ENCODE results near the gene ARHGEF11.
"Not testable (repeated sequence)": the region's sequence is repeated elsewhere in the genome, so short reads cannot be mapped to it uniquely, and the experiment has no call there.

ARHGEF11 gene

DNA sequence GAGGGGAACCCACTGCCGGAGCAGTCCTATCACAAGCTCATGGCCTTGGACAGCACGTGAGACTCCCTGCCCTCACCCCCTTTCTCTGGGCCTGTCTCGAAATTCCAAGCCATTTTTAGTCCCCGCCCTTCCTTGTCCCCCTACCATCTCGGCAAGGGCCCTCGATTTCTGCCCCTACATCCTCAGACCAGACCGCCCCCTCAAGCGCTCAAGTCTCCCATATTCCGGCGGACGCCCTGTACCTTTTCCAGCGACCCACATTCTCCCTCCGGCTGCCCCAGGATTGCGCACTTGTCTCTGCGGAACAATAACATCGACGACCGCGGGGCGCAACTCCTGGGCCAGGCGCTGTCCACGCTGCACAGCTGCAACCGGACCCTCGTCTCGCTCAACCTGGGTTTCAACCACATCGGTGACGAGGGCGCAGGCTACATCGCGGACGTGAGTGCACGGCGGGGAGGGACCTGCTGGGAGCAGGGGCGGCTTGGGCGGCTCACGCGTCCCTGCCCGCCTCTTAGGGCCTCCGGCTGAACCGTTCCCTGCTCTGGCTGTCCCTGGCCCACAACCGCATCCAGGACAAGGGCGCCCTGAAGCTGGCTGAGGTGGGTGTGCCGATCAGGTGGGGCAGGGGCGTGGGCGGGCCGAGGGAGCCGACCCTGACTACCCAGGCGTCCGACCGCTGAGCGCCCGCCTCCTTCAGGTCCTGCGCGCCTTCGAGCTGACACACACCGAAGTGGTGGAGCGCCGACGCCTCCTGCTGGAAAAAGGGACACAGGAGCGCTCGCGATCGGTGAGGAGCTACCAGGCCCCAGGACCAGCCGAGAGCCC, 118.1 kb downstream of the ARHGEF11 start:
- DNase-seq = peak; percentile 77

DNA sequence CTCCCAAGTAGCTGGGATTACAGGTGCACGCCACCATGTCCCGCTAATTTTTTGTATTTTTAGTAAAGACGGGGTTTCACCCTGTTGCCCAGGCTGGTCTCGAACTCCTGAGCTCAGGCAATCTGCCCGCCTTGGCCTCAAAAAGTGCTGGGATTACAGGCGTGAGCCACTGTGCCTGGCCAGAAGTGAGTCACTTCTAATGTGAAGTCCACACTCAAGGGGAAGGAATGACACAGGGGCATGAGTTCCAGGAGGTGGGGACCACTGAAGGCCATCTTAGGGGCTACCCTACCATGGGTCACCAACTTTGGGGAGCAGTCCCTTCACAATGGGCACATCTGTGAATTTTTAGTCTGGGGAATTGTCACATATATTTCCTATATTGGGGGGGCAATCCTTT, 118.8 kb downstream of the ARHGEF11 start:
- not testable (repeated sequence) for DNase-seq

- DNase-seq = peak; percentile 81
Observed at GRCh38 chr1:156926175-156926574, 119.4 kb downstream of the ARHGEF11 start.

- no peak for DNase-seq
Observed at GRCh38 chr1:156925154-156926010, 120.2 kb downstream of the ARHGEF11 start.

DNA sequence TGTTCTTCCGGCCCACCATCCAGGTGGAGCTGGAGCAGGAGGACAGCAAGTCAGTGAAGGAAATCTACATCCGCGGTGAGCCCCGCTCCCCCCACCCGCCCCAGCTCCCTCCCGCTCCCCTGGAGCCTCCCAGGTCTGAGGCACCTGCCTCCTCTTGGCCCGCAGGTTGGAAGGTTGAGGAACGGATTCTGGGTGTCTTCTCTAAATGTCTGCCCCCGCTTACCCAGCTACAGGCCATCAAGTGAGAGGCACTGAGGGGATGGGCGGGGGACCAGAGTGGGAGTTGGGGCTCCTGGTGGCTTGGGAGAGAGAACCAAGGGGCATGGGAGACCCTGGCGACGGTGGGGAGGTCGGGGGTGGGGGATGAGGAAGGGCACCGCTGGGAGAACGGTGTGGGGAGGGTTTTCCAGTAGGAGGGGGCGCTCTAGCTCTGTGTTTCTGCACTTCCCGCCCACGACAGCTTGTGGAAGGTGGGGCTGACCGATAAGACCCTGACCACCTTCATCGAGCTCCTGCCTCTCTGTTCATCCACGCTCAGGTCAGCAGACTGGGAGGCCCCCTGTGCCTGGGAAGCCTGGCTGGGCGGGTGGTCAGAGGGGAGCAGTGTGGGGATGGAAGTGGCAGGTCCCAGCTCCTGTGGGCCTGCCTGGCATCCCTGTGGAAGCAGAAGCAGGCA, 120.9 kb downstream of the ARHGEF11 start:
- DNase-seq = no peak

DNA sequence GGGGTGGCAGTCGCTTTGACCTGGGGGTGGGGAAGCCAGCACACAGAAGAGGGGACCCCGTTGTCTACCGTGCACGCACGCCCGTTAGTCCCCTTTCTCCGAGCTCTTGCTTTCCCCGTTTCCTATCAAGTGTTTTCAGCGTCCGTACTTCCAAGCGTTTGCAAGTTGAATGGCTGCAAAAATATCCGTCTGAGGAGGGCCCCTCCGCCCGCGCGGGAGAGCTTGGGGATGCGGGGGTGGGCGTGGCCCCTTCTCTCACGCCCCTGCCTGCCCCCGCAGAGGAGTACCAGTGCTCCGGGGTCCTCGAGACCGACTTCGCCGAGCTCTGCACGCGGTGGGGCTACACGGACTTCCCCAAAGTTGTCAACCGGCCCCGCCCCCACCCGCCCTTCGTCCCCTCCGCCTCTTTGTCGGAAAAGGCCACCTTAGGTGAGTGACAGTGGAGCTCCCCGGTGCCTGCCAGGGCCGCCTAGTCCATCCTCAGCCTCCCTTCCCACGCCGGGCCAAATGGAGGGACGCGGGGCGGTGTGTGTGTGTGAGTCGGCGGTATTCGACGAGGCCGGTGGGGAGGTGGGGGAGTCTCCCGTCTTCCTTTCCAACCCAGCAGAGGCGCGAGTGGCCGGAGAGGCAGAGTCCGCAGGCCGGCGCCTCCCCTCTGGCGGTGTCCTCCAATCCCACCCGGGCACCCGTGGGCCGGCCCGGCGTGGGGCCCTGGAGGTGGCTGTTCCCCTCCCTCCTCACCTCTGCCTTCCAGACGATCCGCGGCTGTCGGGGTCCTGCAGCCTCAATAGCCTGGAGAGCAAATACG, 121.7 kb downstream of the ARHGEF11 start:
- no peak for DNase-seq

- DNase-seq = peak; percentile 86
Observed at GRCh38 chr1:156922986-156923669, 122.4 kb downstream of the ARHGEF11 start.

DNA sequence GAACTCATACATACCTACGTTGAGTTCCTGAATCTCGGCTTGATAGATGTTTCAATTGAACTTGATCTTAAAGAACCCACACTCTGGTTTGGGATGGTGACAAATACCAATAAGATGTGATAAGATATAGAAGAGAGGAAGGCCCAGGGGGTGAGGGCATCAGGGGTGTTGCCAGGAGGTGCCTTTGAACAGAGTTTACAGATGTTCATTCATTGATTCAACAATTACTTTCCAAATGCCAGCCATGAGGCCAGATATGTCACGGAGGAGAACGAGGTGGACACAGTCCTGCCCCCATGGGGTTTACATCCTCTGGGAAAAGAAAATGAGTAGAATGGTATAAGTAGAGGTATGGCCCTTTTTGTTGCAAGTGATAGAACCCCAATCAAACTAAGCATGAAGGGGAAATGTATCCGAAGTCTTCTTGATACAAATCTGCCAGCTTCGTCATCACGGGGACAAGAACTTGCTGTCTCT, 124.5 kb downstream of the ARHGEF11 start:
- no peak for DNase-seq

DNA sequence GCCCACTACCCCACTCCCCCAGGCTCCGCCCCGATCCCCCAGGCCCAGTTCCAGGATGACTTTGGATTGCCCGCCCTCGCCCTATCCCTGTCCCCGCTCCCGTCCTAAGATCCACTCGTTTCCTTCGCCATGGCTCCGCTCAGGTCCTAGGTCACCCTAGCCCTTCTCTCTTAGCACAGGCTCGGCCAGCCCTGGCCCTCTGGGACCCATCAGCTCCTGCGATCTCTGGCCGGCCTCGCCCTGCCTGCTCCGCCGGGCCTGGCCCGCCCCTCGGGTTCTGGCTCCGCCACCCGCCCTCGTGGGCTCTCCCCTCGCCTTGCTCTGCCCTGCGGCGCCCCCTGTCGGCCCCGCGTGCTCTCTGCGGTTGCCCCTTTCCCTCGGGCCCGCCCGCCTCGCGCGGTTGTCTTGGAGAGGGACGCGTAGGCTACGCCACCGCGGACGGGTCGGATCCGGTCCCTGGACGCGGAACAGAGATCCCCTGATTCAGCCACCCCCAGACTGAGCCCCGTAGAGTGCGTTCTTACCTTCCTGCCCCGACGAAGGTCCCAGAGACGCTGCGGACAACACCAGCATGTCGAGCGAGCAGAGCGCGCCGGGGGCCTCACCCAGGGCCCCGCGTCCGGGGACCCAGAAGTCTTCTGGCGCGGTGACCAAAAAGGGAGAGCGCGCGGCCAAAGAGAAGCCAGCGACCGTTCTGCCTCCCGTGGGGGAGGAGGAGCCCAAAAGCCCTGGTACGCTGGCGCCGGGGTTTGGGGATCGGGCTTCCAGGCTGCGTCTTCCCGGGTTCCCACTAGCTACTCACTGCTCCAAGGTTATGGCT, 125.1 kb downstream of the ARHGEF11 start, which contains the start of gene LRRC71:
TSS of gene LRRC71 (plus strand) at position 400 of the 820 bp plus-strand sequence. CDS start at position 572, 172 bp downstream.
- DNase-seq = peak; percentile 60

- DNase-seq = no peak
Observed at GRCh38 chr1:156914440-156914856, 131.1 kb downstream of the ARHGEF11 start.

- no peak for DNase-seq
Observed at GRCh38 chr1:156913809-156914387, 131.6 kb downstream of the ARHGEF11 start.

DNA sequence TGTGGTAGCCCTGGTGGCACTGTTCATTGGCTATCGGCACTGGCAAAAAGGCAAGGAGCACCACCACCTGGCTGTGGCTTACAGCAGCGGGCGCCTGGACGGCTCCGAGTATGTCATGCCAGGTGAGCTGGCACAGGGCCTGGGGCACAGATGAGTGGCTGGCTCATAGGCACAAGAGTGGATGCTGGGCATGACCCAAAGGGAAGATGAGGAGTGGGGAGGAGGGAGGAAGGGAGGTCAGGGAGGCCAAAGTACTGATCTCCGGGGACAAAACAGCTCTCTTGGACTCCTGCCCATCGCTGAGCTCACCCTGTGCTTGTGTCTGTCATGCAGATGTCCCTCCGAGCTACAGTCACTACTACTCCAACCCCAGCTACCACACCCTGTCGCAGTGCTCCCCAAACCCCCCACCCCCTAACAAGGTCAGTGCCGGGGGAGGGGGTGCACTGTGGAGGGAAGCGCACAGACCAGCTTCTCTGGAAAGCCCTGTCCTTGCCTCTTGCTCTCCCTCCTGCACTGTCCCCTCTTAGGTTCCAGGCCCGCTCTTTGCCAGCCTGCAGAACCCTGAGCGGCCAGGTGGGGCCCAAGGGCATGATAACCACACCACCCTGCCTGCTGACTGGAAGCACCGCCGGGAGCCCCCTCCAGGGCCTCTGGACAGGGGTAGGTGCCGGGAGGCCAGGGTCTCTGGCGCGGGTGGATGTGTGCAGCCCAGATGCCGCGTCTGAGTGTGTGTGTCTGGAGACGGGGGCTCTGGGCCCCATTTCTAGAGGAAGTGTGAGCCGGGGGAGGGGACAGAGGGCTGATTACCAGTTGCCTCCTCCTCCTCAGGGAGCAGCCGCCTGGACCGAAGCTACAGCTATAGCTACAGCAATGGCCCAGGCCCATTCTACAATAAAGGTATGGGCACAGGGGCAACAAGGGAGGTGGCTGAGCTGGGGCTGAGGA, 132.4 kb downstream of the ARHGEF11 start:
- DNase-seq = no peak

- DNase-seq = no peak
Observed at GRCh38 chr1:156912310-156912709, 133.2 kb downstream of the ARHGEF11 start.

DNA sequence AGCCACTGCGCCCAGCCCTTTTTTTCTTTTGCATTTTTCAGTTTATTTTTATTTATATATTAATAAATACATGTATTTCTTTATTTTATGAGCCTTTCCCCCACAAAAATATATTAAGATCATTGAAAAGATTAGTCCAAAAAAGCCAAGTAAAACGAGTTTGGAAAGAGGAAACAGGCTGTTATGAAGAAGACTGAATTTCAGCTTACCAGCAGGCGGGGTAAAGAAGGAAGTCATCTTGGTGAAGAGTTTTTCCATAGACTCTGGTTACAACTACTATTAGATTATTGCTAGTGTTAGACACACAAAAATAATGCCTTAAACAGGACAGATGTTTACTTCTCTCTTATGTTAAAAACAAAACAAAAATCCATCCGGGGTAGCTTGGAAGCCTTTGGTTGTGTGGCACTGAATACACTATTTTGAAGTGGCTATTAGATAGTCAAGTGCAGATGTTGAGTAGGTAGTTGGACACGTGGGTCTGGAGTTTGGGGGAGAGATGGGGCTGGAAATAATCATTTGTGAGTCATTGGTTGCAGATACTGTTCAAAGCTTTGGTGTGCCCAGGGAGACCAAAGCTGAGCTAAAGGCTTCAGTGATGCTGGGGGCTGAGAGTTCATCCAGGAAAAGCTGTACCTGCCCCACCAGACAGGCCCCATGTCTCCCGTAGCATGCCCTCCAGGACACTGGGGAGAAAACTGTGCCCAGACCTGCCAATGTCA, 133.8 kb downstream of the ARHGEF11 start:
- no peak for DNase-seq

DNA sequence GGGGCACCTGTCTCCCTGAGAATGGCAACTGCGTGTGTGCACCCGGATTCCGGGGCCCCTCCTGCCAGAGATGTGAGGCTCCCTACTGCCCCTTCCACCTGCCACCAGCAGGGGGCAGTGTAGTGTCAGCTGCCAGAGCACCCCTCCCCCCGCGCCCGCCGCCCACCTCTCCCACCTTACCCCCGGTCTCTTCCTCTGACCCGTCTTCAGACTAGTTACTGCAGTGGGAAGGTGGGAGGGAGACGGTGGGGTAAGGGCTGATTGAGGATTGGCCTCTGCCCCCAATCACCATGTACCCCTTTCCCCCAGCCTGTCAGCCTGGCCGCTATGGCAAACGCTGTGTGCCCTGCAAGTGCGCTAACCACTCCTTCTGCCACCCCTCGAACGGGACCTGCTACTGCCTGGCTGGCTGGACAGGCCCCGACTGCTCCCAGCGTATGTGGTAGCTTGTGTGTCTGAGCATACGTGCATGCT, 135.2 kb downstream of the ARHGEF11 start:
- DNase-seq = no peak

GRCh38 chr1:156909671-156910070, 135.9 kb downstream of the ARHGEF11 start:
- DNase-seq = no peak

- no peak for DNase-seq
Observed at GRCh38 chr1:156908955-156909354, 136.6 kb downstream of the ARHGEF11 start.

GRCh38 chr1:156908541-156908940, 137.0 kb downstream of the ARHGEF11 start:
- DNase-seq = no peak

Measured in COR-L47 (cell line).